H1 (cell line): Measurements from ENCODE around the gene CACNA2D3. TPM values are rescaled to one million over a fixed set of nuclear protein-coding genes. Genes with fewer than 3 reads are reported as not detected.

Source experiments
- CTCF ChIA-PET: fragments of 300-600 bp; sonication (Branson Sonifier 250); formaldehyde crosslinking; loops from one replicate; lab custom pipeline; 2021; ENCODE audit not compliant: partially characterized antibody; lab: Charles Lee
- POLR2A ChIA-PET: fragments of 300-600 bp; sonication (Branson Sonifier 250); formaldehyde crosslinking; loops from one replicate; lab custom pipeline; 2021; ENCODE audit warnings: inconsistent platforms; ENCODE audit not compliant: partially characterized antibody; lab: Charles Lee
- DNase-seq, 2 experiments: peaks; one replicate each; pipeline versions ENCODE4 v3.0.0 to v3.0.0-alpha.2; 2010 to 2022; ENCODE audit warnings: low spot score in 2 of 2, low read depth in 1 of 2, mixed read lengths in 1 of 2
- FAIRE-seq: peaks from 2 replicates; lab custom pipeline; 2011; peaks lifted over from hg19 to GRCh38; lab: Jason Lieb, UNC
- H2AFZ ChIP-seq: 2 replicates; pipeline ENCODE4 v1.8.1; 2012; ENCODE audit warnings: low read length, inconsistent platforms
- H2AK5ac ChIP-seq: 2 replicates; pipeline ENCODE4 v1.6.1; 2013; ENCODE audit warnings: low read depth, low read length
- H2BK120ac ChIP-seq: replicated peaks from 2 replicates; pipeline ENCODE3; 2013; ENCODE audit warnings: low read depth, low read length, inconsistent platforms
- H2BK12ac ChIP-seq: 2 replicates; pipeline ENCODE4 v1.6.1; 2013; ENCODE audit warnings: low read depth, low read length
- H2BK15ac ChIP-seq: 2 replicates; pipeline ENCODE4 v1.6.1; 2013; ENCODE audit warnings: low read length
- H2BK20ac ChIP-seq: 2 replicates; pipeline ENCODE4 v1.6.1; 2013; ENCODE audit warnings: low read length
- H2BK5ac ChIP-seq: 2 replicates; pipeline ENCODE4 v1.6.1; 2013; ENCODE audit warnings: low read depth, low read length
- H3K14ac ChIP-seq: 2 replicates; pipeline ENCODE4 v1.6.1; 2013; ENCODE audit warnings: inconsistent platforms; ENCODE audit not compliant: insufficient read length
- H3K18ac ChIP-seq: 2 replicates; pipeline ENCODE4 v1.6.1; 2013; ENCODE audit warnings: low read length; ENCODE audit errors: extremely low read depth
- H3K23ac ChIP-seq: 2 replicates; pipeline ENCODE4 v1.6.1; 2013; ENCODE audit warnings: inconsistent platforms; ENCODE audit not compliant: insufficient read length
- H3K23me2 ChIP-seq: 2 replicates; pipeline ENCODE4 v1.6.1; 2013; ENCODE audit warnings: low read depth, low read length
- H3K27ac ChIP-seq: 2 replicates; pipeline ENCODE4 v1.6.1; 2011; ENCODE audit warnings: low read depth, low read length, inconsistent platforms
- H3K27me3 ChIP-seq, 4 experiments: replicated peaks in 1 of 4; 1 replicate in 1 of 4; 2 replicates in 3 of 4; pipeline versions ENCODE4 v1.6.1 to v1.8.1; 2011 to 2013; ENCODE audit warnings: low read length in 3 of 4, mild to moderate bottlenecking in 3 of 4, inconsistent platforms in 2 of 4, mixed read lengths in 2 of 4, moderate library complexity in 1 of 4; ENCODE audit not compliant: control insufficient read depth in 3 of 4, insufficient read depth in 3 of 4; ENCODE audit errors: extremely low read depth in 1 of 4
- H3K36me3 ChIP-seq, 4 experiments: 2 replicates each; pipeline versions ENCODE4 v1.6.1 to v1.8.1; 2011 to 2013; ENCODE audit warnings: mild to moderate bottlenecking in 4 of 4, low read length in 3 of 4, moderate library complexity in 2 of 4, control low read depth in 1 of 4, inconsistent platforms in 1 of 4; ENCODE audit not compliant: insufficient read depth in 4 of 4, control insufficient read depth in 2 of 4
- H3K4ac ChIP-seq: replicated peaks from 2 replicates; pipeline ENCODE3; 2013; ENCODE audit warnings: low read length, low read depth, mixed read lengths, inconsistent platforms; ENCODE audit not compliant: insufficient read length
- H3K4me1 ChIP-seq, 4 experiments: replicated peaks in 1 of 4; 1 replicate in 1 of 4; 2 replicates in 3 of 4; pipeline versions ENCODE4 v1.6.1 to v1.8.1; 2011 to 2013; ENCODE audit warnings: low read length in 3 of 4, inconsistent platforms in 2 of 4, mixed read lengths in 1 of 4; ENCODE audit not compliant: insufficient read depth in 4 of 4, control insufficient read depth in 3 of 4
- H3K4me2 ChIP-seq, 2 experiments: 2 replicates each; pipeline versions ENCODE4 v1.6.1 to v1.8.1; 2011 to 2013; ENCODE audit warnings: low read depth in 2 of 2, low read length in 2 of 2, control low read depth in 1 of 2, inconsistent platforms in 1 of 2, mild to moderate bottlenecking in 1 of 2; ENCODE audit not compliant: insufficient read depth in 1 of 2
- H3K4me3 ChIP-seq, 4 experiments: fragments of 200-600, 300-600 bp in 1 of 4; sonication (generic), shearing (Covaris generic), sonication (Bioruptor Twin) in 1 of 4; 2 replicates each; pipeline versions ENCODE4 v1.5.1 to v1.8.1; 2011 to 2016; ENCODE audit warnings: low read length in 4 of 4, low read depth in 3 of 4, control low read depth in 2 of 4, inconsistent platforms in 2 of 4, mild to moderate bottlenecking in 2 of 4, mixed read lengths in 1 of 4, moderate library complexity in 1 of 4; ENCODE audit not compliant: insufficient read depth in 2 of 4; ENCODE audit errors: extremely low read depth in 1 of 4
- H3K56ac ChIP-seq: replicated peaks from 2 replicates; pipeline ENCODE3; 2013; ENCODE audit warnings: low read depth, mild to moderate bottlenecking, mixed read lengths, low read length, inconsistent platforms; ENCODE audit not compliant: insufficient read length
- H3K79me1 ChIP-seq: 2 replicates; pipeline ENCODE4 v1.6.1; 2013; ENCODE audit warnings: low read depth, low read length, control low read depth
- H3K79me2 ChIP-seq, 2 experiments: 2 replicates each; pipeline versions ENCODE4 v1.6.1 to v1.8.1; 2012 to 2013; ENCODE audit warnings: low read length in 2 of 2, mild to moderate bottlenecking in 2 of 2, inconsistent platforms in 1 of 2; ENCODE audit not compliant: insufficient read depth in 2 of 2, control insufficient read depth in 1 of 2
- H3K9ac ChIP-seq, 4 experiments: replicated peaks in 1 of 4; 1 replicate in 1 of 4; 2 replicates in 3 of 4; pipeline versions ENCODE4 v1.6.1 to v1.8.1; 2011 to 2013; ENCODE audit warnings: low read depth in 3 of 4, low read length in 3 of 4, control low read depth in 2 of 4, mild to moderate bottlenecking in 2 of 4, moderate library complexity in 2 of 4, inconsistent platforms in 1 of 4; ENCODE audit errors: extremely low read depth in 1 of 4
- H3K9me3 ChIP-seq, 2 experiments: 2 replicates each; pipeline versions ENCODE4 v1.6.1 to v1.8.1; 2012 to 2013; ENCODE audit warnings: mild to moderate bottlenecking in 2 of 2, moderate library complexity in 2 of 2, control low read depth in 1 of 2, inconsistent platforms in 1 of 2, low read depth in 1 of 2, low read length in 1 of 2, mixed read lengths in 1 of 2; ENCODE audit not compliant: insufficient read depth in 2 of 2
- H4K20me1 ChIP-seq, 2 experiments: replicated peaks in 1 of 2; 2 replicates each; pipeline versions ENCODE3 to v1.8.1; 2011 to 2013; ENCODE audit warnings: inconsistent platforms in 2 of 2, low read length in 2 of 2, mild to moderate bottlenecking in 1 of 2; ENCODE audit not compliant: insufficient read depth in 2 of 2, control insufficient read depth in 1 of 2
- H4K5ac ChIP-seq: 2 replicates; pipeline ENCODE4 v1.6.1; 2013; ENCODE audit warnings: low read length, low read depth, mixed read lengths, inconsistent platforms; ENCODE audit not compliant: insufficient read length
- H4K8ac ChIP-seq: 2 replicates; pipeline ENCODE4 v1.8.0; 2013; ENCODE audit warnings: mild to moderate bottlenecking, moderate library complexity, low read length, inconsistent platforms; ENCODE audit not compliant: insufficient read depth; ENCODE audit errors: extremely low read depth
- H4K91ac ChIP-seq: replicated peaks from 2 replicates; pipeline ENCODE3; 2013; ENCODE audit warnings: low read length, mixed read lengths, inconsistent platforms; ENCODE audit not compliant: insufficient read length
- CHD2 ChIP-seq: IDR thresholded peaks from 2 replicates; pipeline ENCODE4 v1.6.1; 2012; ENCODE audit warnings: low read length, improper control_type of control experiment
- EP300 ChIP-seq, 2 experiments: IDR thresholded peaks; 1 replicate in 1 of 2; 2 replicates in 1 of 2; pipeline ENCODE4 v1.6.1; 2011 to 2012; ENCODE audit warnings: low read depth in 2 of 2, low read length in 2 of 2, mild to moderate bottlenecking in 2 of 2, borderline replicate concordance in 1 of 2, inconsistent platforms in 1 of 2, moderate library complexity in 1 of 2
- KDM4A ChIP-seq: IDR thresholded peaks from one replicate; pipeline ENCODE4 v1.7.1; 2012; ENCODE audit warnings: low read depth, mild to moderate bottlenecking, moderate library complexity, low read length, inconsistent platforms; ENCODE audit not compliant: severe bottlenecking
- POLR2AphosphoS5 ChIP-seq: IDR thresholded peaks from 2 replicates; pipeline ENCODE4 v1.6.1; 2011; ENCODE audit warnings: low read depth, low read length
- SAP30 ChIP-seq: fragments of 300-600 bp; sonication (generic); IDR thresholded peaks from 2 replicates; pipeline ENCODE4 v1.7.1; 2012; ENCODE audit warnings: low read length, moderate library complexity, mild to moderate bottlenecking, inconsistent platforms; ENCODE audit not compliant: insufficient read depth, insufficient replicate concordance
- SIRT6 ChIP-seq: IDR thresholded peaks from one replicate; pipeline ENCODE4 v1.7.1; 2012; ENCODE audit warnings: low read length, inconsistent platforms
- SIX5 ChIP-seq: IDR thresholded peaks from 2 replicates; pipeline ENCODE4 v1.6.1; 2011; ENCODE audit warnings: mild to moderate bottlenecking, low read depth, low read length
- TEAD4 ChIP-seq: IDR thresholded peaks from 2 replicates; pipeline ENCODE4 v1.6.1; 2012; ENCODE audit warnings: low read depth, low read length, inconsistent platforms, mixed read lengths
- WGBS, 2 experiments: shearing (Covaris generic) in 1 of 2; methylation state at CpG; one replicate each; pipeline versions ENCODE4 v1.1.6 to v1.1.7; 2013 to 2015; ENCODE audit warnings: low lambda C conversion rate in 2 of 2, mixed read lengths in 2 of 2, inconsistent platforms in 1 of 2, low coverage in 1 of 2, missing lambda C conversion rate in 1 of 2; ENCODE audit not compliant: insufficient replicate concordance in 2 of 2, insufficient coverage in 1 of 2, insufficient read length in 1 of 2; ENCODE audit errors: extremely low coverage in 1 of 2, missing lambda C conversion rate in 1 of 2; 5-methylcytosine and 5-hydroxymethylcytosine counted together
- polyA plus RNA-seq, 7 experiments: library from polyadenylated mRNA; depleted of rRNA in 3 of 7; stranded (reverse) in 5 of 7; unstranded in 2 of 7; fragments of >200 nt in 5 of 7; fragments of 200-250 nt in 2 of 7; gene quantifications; 1 replicate in 5 of 7; 2 replicates in 1 of 7; 4 replicates in 1 of 7; pipeline versions ENCODE4 v1.2.1 to v1.2.3, GENCODE V29; 2011 to 2013; ENCODE audit warnings: missing spikeins in 2 of 7, mixed read lengths in 2 of 7
- total RNA-seq: library from RNA; stranded (reverse); fragmentation: NEBNext Ultra II Directional; extraction: Animal tissue kit (Norgen Biotek cat#: 25700); gene quantifications from 2 replicates; pipeline ENCODE4 v1.2.1, GENCODE V29; 2021

CACNA2D3 gene
- total and polyA plus RNA-seq, 2 of the 8 experiments (the other 6 are each of a cell fraction or from before 2014, with no cell fraction given), result 1.5 to 1.8 TPM

DNA sequence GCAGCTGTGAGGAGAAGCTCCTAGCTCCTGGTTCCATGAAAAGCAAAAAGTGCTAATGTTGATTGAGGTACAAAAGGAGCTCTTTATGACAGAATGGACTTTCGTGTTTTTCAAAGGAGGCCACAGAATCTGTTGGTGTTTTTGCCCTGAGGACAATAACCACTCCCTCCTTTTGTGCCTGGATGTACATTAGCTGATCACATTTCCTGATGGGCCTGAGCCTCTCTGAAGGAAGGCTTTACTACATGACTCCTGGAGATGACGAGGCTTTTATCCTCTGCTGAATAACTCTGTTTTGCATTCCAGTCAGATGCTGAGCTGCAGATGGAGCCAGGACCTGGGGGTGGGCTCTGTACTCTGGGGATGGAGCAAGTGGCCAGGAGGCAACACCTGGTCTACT, 301.9 kb downstream of the CACNA2D3 start:
- H3K79me2 ChIP-seq, result no peaks in the 10 kb centered on the region
- no peaks in the 10 kb centered on the region for H4K20me1 ChIP-seq
- H3K4ac ChIP-seq, result no peak overlapping the region
- H4K8ac ChIP-seq, result no peak overlapping the region
- no peak overlapping the region for H3K27ac ChIP-seq
- H3K9me3 ChIP-seq, result no peaks in the 10 kb centered on the region
- H3K4me3 ChIP-seq, result no peak overlapping the region
- H3K56ac ChIP-seq, result no peak overlapping the region
- no peak overlapping the region for H2BK20ac ChIP-seq
- no peak for DNase-seq
- no peak overlapping the region for H3K23ac ChIP-seq
- no peak overlapping the region for H2BK5ac ChIP-seq
- ChIA-PET CTCF (interaction anchor here (1.0 to 3.8 kb wide), 5 partner anchors 10 to 486 kb away, joined by 4 to 32 read pairs (median 7); no protein-coding TSS in a partner anchor), POLR2A (no interaction called here)
- H4K5ac ChIP-seq, result no peak overlapping the region
- H2BK120ac ChIP-seq, result no peak overlapping the region
- H3K14ac ChIP-seq, result no peak overlapping the region
- H2BK15ac ChIP-seq, result no peak overlapping the region
- WGBS, 2 experiments, result 62% methylated on average over 2 of the region's 2 CpGs; no CpG with 5 or more reads in 1 of the 2 experiments
- FAIRE-seq, result no peak
- H3K4me1 ChIP-seq, result peaks cover 0 to 4% (median 3%) of the 10 kb centered on the region in 4 experiments; a peak in 3 of 7 replicates
- no peak overlapping the region for H3K4me2 ChIP-seq
- no peak overlapping the region for H2AK5ac ChIP-seq
- no peak overlapping the region for H2AFZ ChIP-seq
- no peak overlapping the region for H2BK12ac ChIP-seq
- H3K18ac ChIP-seq, result no peak overlapping the region
- H3K79me1 ChIP-seq, result no peaks in the 10 kb centered on the region
- no peaks in the 10 kb centered on the region for H3K27me3 ChIP-seq
- H3K9ac ChIP-seq, result no peak overlapping the region
- H3K23me2 ChIP-seq, result no peaks in the 10 kb centered on the region
- H4K91ac ChIP-seq, result no peak overlapping the region
- no peaks in the 10 kb centered on the region for H3K36me3 ChIP-seq
- TF ChIP-seq SIRT6 (no peak), EP300 (IDR thresholded peaks at IDR 0.05; ENCODE audit: borderline replicate concordance in 1 of 2, low read depth in 2 of 2, low read length in 2 of 2) (no peak), KDM4A (no peak), CHD2 (no peak), SIX5 (no peak), POLR2AphosphoS5 (no peak), SAP30 (no peak), TEAD4 (no peak)
